ENCODE measurements around the gene BEST1. TPM values are rescaled to one million over a fixed set of nuclear protein-coding genes. Genes with fewer than 3 reads are reported as not detected.
A peak's percentile ranks its signal among the peaks of the same experiment; 100 is the strongest.

Gene BEST1
- total and polyA plus RNA-seq, 2 of the 13 experiments (the other 11 are each of a cell fraction or from before 2014, with no cell fraction given), result 0.09 to 0.65 TPM

- TF ChIP-seq CSRNP1 (CRISPR knock-in tag; IDR thresholded peaks at IDR 0.05), result no peak; the same call in 1 of the 2 replicates
- TF ChIP-seq ZNF567 (CRISPR knock-in tag; IDR thresholded peaks at IDR 0.05; ENCODE audit: borderline replicate concordance), result peak; percentile 76; the same call in 1 of the 2 replicates
- peak; percentile 76 for TF ChIP-seq BCL6 (CRISPR knock-in tag; IDR thresholded peaks at IDR 0.05)
- peak; percentile 60; the same call in 1 of the 2 replicates for TF ChIP-seq ZIK1 (CRISPR knock-in tag; IDR thresholded peaks at IDR 0.05; ENCODE audit: borderline replicate concordance, low read depth)
- TF ChIP-seq ZNF547 (CRISPR knock-in tag; IDR thresholded peaks at IDR 0.05), result 0 out of 2 replicates have a peak, but pooled peaks have one; percentile 31
- TF ChIP-seq SOX13 (IDR thresholded peaks at IDR 0.05), result no peak
- TF ChIP-seq SOX13 (CRISPR knock-in tag; conservative IDR thresholded peaks at IDR 0.05 in 1 of 2, IDR thresholded peaks at IDR 0.05 in 1 of 2), result peak in 1 of 2 experiments; percentile 60; a peak in 2 of 4 replicates
- 0 out of 2 replicates have a peak, but pooled peaks have one; percentile 45 for TF ChIP-seq ARID5B (CRISPR knock-in tag; IDR thresholded peaks at IDR 0.05)
- peak; percentile 91; the same call in 1 of the 2 replicates for TF ChIP-seq NFKBIZ (CRISPR knock-in tag; IDR thresholded peaks at IDR 0.05)
- TF ChIP-seq ESRRA (CRISPR knock-in tag; IDR thresholded peaks at IDR 0.05; ENCODE audit: low read depth), result peak; percentile 38; the same call in 1 of the 2 replicates
- TF ChIP-seq DPF2 (CRISPR knock-in tag; IDR thresholded peaks at IDR 0.05; ENCODE audit: borderline replicate concordance, low read depth), result 0 out of 2 replicates have a peak, but pooled peaks have one; percentile 43
- TF ChIP-seq DRAP1 (CRISPR knock-in tag; IDR thresholded peaks at IDR 0.05), result peak; percentile 48; the same call in 1 of the 2 replicates
- peak; percentile 26; the same call in 1 of the 2 replicates for TF ChIP-seq GATAD1 (CRISPR knock-in tag; IDR thresholded peaks at IDR 0.05)
- 0 out of 2 replicates have a peak, but pooled peaks have one; percentile 40 for TF ChIP-seq THAP7 (CRISPR knock-in tag; IDR thresholded peaks at IDR 0.05)
- TF ChIP-seq ZSCAN5A (CRISPR knock-in tag; IDR thresholded peaks at IDR 0.05; ENCODE audit: borderline replicate concordance), result no peak
- peak; percentile 76; the same call in 1 of the 2 replicates for TF ChIP-seq TFAP4 (IDR thresholded peaks at IDR 0.05; ENCODE audit: borderline replicate concordance, low read depth)
- peak; percentile 26; the same call in 1 of the 2 replicates for TF ChIP-seq ZNF276 (CRISPR knock-in tag; IDR thresholded peaks at IDR 0.05; ENCODE audit: low read depth)
These were observed 45.6 kb upstream of the BEST1 start (continued) for GRCh38 chr11:61904539-61905048.
